ENCODE data around the gene GLT6D1.

GLT6D1 gene

GRCh38 chr9:135620558-135620957 is 18.8 kb downstream of the GLT6D1 start:
- no peak for DNase-seq

DNA sequence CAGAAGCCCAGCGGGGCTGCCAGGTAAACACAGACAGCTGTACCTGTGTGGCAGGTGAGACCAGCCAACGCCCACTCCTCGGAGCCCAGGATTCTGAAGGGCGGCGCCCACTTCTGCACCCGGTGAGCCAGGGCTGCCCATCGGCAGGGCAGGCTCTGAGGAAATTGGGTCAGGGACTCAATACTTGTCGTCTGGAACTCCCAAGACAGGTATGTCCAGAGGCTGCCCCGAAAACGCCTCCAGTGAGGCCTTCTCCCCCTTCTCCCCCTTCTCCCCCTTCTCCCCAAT is 19.8 kb downstream of the GLT6D1 start:
- peak; percentile 10 for DNase-seq

GRCh38 chr9:135618866-135619598 is 20.3 kb downstream of the GLT6D1 start:
- no peak for DNase-seq

DNA sequence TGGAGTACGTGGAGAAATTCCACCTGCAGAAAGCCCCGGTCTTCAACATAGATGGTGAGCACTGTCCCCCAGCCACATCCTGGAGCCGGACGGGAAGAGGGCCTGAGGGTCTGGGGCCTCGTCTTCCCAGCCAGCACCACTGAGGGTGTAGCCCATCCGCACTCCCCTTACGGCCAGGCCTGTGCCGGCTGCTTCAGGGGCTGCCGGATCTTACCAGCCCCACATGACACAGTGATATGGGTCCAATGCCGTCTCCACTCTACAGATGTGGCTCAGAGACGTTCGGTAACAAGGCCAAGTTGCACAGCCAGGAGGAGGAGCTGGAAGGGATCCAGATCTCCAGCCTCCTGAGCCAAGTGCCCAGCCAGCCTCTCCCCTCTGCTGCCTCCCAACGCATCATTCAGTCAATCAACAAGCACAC is 21.3 kb downstream of the GLT6D1 start:
- no peak for DNase-seq

GRCh38 chr9:135617538-135617900 is 21.8 kb downstream of the GLT6D1 start:
- no peak for DNase-seq

GRCh38 chr9:135616619-135617537 is 22.5 kb downstream of the GLT6D1 start:
- DNase-seq: no peak

DNA sequence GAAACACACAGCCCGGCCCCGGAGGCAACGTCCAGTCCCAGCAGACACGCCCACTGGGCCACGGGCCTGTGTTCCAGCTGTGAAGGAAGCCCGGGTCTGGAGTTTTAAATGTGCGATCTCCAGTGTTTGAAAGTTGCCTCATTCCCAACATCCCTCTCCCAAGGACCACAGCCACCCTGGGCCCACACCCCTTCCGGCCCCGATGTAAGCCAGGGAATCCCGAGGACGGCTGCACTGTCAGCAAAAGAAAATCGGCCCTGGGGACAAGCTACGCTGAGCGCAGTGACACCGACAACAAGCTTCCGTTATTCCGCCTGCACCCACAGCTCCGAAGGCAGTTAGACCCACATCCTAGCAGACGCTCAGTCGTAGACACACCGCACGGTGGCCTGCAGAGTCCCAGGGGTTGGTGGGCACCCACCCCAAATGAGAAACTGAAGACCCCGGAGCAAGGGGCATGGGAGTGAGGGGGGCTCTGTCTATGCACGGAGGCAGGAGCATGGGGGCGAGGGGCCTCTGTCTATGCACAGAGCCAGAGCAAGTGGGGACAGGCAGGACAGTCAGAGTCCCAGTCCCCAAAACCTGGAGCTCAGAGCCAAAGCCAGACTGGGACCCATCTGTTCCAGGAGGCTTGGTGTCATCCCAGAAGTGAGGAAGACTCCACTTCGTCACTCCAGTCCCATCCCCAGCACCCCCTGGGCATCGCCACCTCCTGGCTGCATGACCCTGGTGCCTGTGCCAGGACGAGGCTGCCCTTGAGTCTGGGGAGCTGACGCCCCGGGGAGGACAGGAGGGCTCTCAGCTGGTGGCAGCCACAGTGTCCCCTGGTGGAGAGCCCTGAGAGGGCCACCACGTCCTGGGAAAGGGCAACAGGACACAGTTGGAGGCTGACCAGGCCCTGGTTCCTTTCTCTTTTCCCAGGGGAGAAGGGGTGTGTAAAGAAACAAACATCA is 23.4 kb downstream of the GLT6D1 start:
- no peak for DNase-seq

DNA sequence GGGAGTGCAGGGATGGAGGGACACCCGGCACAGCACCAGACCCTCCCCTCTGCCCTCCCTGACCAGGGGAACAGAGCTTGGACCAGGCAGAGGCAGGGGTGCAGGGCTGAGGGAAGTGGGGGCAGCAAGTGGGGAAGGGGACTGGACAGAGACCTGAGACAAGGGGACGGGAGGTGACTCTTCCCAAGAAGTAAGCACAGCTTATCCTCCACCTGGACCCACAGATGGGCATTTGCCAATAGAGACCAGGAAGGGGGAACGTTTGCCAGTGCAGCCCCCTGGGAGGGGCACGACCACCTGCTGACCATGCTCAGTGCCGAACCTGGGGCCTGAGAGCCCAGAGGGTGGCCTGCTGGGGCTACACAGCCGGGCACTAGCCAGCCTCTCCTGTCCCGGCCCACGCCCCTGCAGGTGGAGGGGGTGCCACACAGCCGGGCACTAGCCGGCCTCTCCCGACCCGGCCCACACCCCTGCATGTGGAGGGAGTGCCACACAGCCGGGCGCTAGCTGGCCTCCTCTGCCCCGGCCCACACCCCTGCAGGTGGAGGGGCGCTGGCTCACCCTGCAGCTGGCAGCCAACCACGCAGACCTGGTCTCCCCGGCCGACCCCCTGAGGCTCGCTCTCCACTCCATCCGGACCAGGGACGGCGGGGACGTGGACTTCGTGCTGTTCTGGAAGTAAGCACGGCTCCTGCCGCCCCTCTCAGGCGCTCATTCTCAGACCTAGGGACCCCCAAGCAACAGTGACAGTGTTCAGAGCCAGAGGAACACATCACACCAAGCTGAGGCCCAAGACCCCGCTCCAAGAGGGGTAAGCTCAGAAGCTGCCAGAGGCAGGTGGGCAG is 24.3 kb downstream of the GLT6D1 start:
- DNase-seq: no peak

DNA sequence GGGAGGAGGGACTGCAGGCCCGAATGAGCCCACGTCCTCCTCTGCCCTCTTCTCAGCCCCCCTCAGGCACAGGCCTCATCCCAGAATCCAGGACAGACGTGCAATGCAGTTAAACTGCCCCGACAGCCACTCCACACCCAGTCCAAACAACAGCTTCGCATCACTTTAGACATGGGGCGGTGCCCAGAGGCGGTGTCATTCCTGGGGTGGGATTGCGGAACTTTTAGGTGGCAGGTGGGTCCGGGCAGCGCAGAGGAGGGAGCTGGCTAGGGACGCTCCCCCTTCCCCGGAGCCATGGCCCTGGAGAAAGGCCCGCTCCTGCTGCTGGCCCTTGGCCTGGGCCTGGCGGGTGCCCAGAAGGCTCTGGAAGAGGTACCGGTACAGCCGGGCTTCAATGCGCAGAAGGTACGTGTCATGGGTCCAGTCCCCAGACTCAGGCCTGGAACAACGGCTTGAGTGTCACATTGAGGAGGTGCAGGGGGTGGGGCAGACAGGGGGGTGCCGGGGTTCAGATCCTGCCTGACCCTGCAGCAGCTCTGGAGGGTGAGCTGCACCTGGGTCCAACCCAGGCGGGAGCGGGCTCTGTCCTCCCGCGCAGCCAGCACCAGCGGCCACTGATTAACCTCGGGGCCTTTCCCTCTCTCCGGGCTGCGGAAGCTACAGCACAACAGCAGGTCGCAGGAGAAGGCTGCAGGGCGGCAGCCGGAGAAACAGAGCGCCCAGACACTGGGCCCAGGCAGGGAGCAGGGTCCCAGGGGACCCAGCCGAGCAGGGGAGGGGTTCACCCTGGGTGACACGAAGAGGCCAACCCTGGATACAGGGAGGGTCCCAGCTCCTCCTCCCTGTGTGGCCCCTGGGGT is 25.2 kb downstream of the GLT6D1 start:
- DNase-seq: no peak

GRCh38 chr9:135612981-135613910 is 26.1 kb downstream of the GLT6D1 start:
- peak; percentile 7 for DNase-seq

GRCh38 chr9:135612437-135612836 is 26.9 kb downstream of the GLT6D1 start:
- peak; percentile 31 for DNase-seq

GRCh38 chr9:135611875-135612209 is 27.5 kb downstream of the GLT6D1 start:
- DNase-seq: no peak

- DNase-seq: no peak
These were observed 28.0 kb downstream of the GLT6D1 start for GRCh38 chr9:135611142-135611874.

GRCh38 chr9:135610290-135611141 is 28.8 kb downstream of the GLT6D1 start:
- DNase-seq: no peak

DNA sequence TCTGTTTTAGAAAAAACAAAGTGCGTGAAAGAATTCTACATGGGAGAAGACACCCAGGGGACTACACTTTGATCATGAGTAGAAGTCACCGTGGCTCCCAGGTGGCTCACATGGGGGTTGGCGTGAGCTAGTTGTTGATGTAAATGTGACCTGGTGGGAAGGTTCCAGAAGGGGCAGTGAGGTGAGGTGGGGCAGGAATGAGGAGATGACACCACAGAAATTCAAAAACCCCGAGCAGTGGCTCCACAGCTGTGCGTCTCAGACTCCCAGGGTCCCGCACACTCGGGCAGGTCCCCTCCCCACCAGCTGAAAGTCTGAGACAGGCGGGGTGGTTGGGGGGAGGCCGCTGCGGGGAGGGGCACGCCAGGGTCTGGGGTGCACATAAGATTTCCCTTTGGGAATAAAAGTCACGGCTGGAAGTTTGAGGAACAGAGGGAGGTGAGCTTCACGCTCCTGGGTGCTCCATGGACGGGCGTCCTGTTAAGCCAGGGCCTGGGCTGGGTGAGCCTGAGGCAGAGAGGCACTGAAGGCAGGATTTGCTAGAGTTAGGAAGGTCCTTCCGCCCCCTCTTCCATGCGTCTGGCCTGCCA is 29.9 kb downstream of the GLT6D1 start:
- DNase-seq: no peak

GRCh38 chr9:135608999-135609317 is 30.4 kb downstream of the GLT6D1 start:
- no peak for DNase-seq

DNA sequence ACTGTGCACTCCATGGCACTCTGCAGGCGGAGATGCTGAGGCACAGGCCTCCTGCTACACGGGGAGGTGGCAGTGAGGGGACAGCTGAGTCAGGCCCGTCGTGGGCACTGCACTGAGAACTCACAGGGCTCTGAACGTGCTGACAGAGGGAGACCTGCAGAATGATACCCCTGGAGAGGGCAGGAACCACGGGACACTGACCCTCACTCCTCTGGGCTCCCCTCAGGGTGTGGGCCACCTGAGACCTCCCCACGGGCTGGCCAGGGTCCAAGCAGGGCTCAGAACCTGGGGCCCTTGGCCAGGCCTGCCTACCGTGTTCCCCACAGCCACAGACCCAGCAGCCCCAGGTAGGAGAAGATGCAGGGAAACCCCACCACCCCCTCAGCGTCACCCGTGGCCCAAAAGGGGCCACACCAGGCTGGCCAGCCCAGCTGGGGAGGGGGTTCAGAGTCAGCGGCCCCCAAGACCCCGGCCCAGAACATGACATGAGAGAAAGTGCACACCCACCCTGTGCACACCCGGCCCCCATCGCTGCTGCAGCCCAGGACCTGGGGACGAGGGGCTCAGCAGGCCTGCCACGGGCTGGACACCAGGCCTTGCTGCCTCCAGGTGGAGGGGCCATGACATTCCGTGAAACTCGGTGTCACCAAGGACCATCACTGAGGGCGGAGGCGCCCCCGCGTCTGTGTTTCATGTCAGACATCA is 30.9 kb downstream of the GLT6D1 start:
- no peak for DNase-seq
